ENCODE results near the gene ITGAD. TPM values are rescaled to one million over a fixed set of nuclear protein-coding genes. Genes with fewer than 3 reads are reported as not detected.

ITGAD gene
- total RNA-seq, 1 experiment from 2014 or later = not detected

DNA sequence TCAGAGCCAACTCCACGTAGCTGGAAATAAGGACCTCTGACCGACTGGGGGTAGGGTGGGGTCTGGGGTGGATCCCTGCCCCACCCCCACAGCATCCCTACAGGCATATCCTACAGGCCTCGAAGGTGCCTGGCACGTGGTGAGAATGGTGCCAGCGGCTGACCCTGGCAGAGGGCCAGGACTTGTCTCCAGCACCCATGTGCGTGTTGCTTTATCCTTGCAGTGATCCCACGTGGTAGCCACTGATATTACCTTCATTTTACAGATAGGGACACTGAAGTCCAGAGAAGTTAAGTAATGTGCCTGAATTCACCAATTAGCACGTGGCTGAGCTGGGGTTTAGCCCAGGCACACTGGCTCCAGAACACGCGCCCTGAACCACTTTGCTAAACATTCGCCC, 8.3 kb downstream of the ITGAD start:
- no peaks in the 10 kb centered on the region for H3K27me3 ChIP-seq (ENCODE audit: low read length)
- H3K36me3 ChIP-seq (ENCODE audit: low read depth, low read length) = no peaks in the 10 kb centered on the region
- H3K9me3 ChIP-seq (ENCODE audit: low read length) = no peaks in the 10 kb centered on the region
- H3K4me2 ChIP-seq (ENCODE audit: low read length) = no peak overlapping the region
- BruUV-seq (replicated peaks) = no TSS peak
- CTCF ChIA-PET = no interaction called here
- intact Hi-C loops (cut with micrococcal nuclease) = no loop called here
- no peak for DNase-seq
- POLR2A ChIA-PET (ENCODE audit: unreplicated experiment) = no interaction called here
- H3K27ac ChIP-seq (ENCODE audit: low read length) = no peak overlapping the region
- H3F3A ChIP-seq (ENCODE audit: low read length, unreplicated experiment) = no peaks in the 10 kb centered on the region
- H3K9me2 ChIP-seq (replicated peaks; ENCODE audit: low read length) = no peaks in the 10 kb centered on the region
- TF ChIP-seq EZH2phosphoT487 (IDR thresholded peaks at IDR 0.05; ENCODE audit: borderline replicate concordance, low read length) = no peak
- TF ChIP-seq, protein P1, sequence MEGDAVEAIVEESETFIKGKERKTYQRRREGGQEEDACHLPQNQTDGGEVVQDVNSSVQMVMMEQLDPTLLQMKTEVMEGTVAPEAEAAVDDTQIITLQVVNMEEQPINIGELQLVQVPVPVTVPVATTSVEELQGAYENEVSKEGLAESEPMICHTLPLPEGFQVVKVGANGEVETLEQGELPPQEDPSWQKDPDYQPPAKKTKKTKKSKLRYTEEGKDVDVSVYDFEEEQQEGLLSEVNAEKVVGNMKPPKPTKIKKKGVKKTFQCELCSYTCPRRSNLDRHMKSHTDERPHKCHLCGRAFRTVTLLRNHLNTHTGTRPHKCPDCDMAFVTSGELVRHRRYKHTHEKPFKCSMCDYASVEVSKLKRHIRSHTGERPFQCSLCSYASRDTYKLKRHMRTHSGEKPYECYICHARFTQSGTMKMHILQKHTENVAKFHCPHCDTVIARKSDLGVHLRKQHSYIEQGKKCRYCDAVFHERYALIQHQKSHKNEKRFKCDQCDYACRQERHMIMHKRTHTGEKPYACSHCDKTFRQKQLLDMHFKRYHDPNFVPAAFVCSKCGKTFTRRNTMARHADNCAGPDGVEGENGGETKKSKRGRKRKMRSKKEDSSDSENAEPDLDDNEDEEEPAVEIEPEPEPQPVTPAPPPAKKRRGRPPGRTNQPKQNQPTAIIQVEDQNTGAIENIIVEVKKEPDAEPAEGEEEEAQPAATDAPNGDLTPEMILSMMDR (conservative IDR thresholded peaks at IDR 0.05; ENCODE audit: low read depth, low read length) = no peak
- no peak for TF ChIP-seq EZH2 (IDR thresholded peaks at IDR 0.05; ENCODE audit: low read length, unreplicated experiment)
- H3K9ac ChIP-seq (ENCODE audit: low read length) = no peak overlapping the region
- no peaks in the 10 kb centered on the region for H4K20me1 ChIP-seq (ENCODE audit: low read length)
- H3K4me1 ChIP-seq (ENCODE audit: insufficient read depth, low read length) = no peaks in the 10 kb centered on the region; the same call in 1 of the 2 replicates
- H2AFZ ChIP-seq (ENCODE audit: low read length) = no peak overlapping the region
- peaks cover 7% of the 10 kb centered on the region; the same call in 1 of the 2 replicates for H3K79me2 ChIP-seq (ENCODE audit: low read length)
- ATAC-seq = no peak
- H3K4me3 ChIP-seq (ENCODE audit: low read length) = no peak overlapping the region

DNA sequence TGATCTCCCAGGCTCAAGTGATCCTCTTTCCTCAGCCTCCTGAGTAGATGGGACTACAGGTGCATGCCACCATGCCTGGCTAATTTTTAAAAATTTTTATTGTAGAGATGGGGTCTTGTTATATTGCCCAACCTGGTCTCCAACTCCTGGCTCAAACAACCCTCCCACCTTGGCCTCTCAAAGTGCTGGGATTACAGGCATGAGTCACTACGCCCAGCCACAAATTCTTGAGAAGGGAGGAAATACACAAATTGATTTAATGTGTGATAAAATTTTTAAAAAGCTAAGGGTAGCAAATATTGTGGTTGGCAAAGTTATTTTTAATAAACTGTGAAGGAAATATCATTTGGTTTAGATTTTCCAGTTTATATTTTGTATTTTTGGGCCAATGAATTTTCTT, 9.6 kb downstream of the ITGAD start:
- Histone ChIP-seq H3K4me2 (ENCODE audit: low read length) (no peak overlapping the region), H3K4me1 (ENCODE audit: insufficient read depth, low read length) (no peaks in the 10 kb centered on the region; the same call in 1 of the 2 replicates), H3K27ac (ENCODE audit: low read length) (no peak overlapping the region), H3K9ac (ENCODE audit: low read length) (no peak overlapping the region), H3F3A (ENCODE audit: low read length, unreplicated experiment) (no peaks in the 10 kb centered on the region), H4K20me1 (ENCODE audit: low read length) (no peaks in the 10 kb centered on the region), H3K9me3 (ENCODE audit: low read length) (no peaks in the 10 kb centered on the region), H3K4me3 (ENCODE audit: low read length) (no peak overlapping the region), H3K36me3 (ENCODE audit: low read depth, low read length) (no peaks in the 10 kb centered on the region), H2AFZ (ENCODE audit: low read length) (no peak overlapping the region), H3K27me3 (ENCODE audit: low read length) (no peaks in the 10 kb centered on the region), H3K9me2 (replicated peaks; ENCODE audit: low read length) (no peaks in the 10 kb centered on the region), H3K79me2 (ENCODE audit: low read length) (peaks cover 7% of the 10 kb centered on the region; the same call in 1 of the 2 replicates)
- DNase-seq = peak; percentile 43
- POLR2A ChIA-PET (ENCODE audit: unreplicated experiment) = no interaction called here
- intact Hi-C loops (cut with micrococcal nuclease) = no loop called here
- peak; percentile 38; the same call in 1 of the 2 replicates for ATAC-seq
- CTCF ChIA-PET = no interaction called here
- TF ChIP-seq EZH2phosphoT487 (IDR thresholded peaks at IDR 0.05; ENCODE audit: borderline replicate concordance, low read length) = no peak
- TF ChIP-seq, protein P1 (conservative IDR thresholded peaks at IDR 0.05; ENCODE audit: low read depth, low read length) = no peak
- no peak for TF ChIP-seq EZH2 (IDR thresholded peaks at IDR 0.05; ENCODE audit: low read length, unreplicated experiment)
- BruUV-seq (replicated peaks) = no TSS peak

DNA sequence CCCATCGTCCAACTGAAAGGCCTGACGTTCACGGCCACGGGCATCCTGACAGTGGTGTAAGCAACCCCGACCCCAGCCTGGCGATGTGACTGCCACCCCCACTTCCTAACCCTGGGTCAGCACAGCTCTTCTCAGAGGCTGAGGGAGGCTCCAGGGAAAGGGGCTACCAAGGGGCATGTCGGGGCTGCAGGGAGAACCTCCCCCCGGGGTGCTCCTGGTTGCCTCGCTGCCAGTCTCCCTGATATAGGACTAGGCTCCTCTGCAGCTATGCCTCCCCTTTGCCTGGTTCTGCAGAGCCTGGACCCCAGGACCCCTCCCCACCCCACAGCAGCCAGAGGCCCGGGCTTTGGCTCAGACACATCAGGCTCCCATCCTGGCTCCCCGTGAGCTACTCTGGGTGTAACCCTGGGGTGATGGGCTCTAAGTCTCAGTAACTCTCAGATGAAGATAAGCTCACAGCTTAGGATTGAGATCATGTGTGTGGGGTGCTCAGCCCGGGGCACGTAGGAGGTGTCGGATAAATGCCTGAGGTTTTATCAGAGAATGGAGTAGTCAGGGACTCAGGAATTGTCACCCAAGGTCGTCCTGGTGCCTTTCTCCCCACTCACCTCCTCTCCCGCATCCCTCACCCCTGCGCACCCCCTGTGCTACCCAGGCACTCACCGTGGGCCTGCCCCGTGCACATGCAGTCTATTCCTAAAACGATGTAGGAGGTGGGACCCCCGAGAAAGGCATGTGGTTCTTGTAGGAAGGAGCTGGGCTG, 10.6 kb downstream of the ITGAD start:
- ATAC-seq (no peak), DNase-seq (no peak)
- H3K27me3 ChIP-seq (ENCODE audit: low read length) = no peaks in the 10 kb centered on the region
- no peak overlapping the region for H2AFZ ChIP-seq (ENCODE audit: low read length)
- peak overlapping the region; percentile 63 for H3K4me2 ChIP-seq (ENCODE audit: low read length)
- H3K79me2 ChIP-seq (ENCODE audit: low read length) = peaks cover 7% of the 10 kb centered on the region; the same call in 1 of the 2 replicates
- CTCF ChIA-PET = no interaction called here
- no peaks in the 10 kb centered on the region for H3F3A ChIP-seq (ENCODE audit: low read length, unreplicated experiment)
- no TSS peak for BruUV-seq (replicated peaks)
- peak overlapping the region; percentile 62 for H3K4me3 ChIP-seq (ENCODE audit: low read length)
- H3K36me3 ChIP-seq (ENCODE audit: low read depth, low read length) = no peaks in the 10 kb centered on the region
- intact Hi-C loops (cut with micrococcal nuclease) = no loop called here
- no peaks in the 10 kb centered on the region; the same call in 1 of the 2 replicates for H3K4me1 ChIP-seq (ENCODE audit: insufficient read depth, low read length)
- peak overlapping the region; percentile 69 for H3K9ac ChIP-seq (ENCODE audit: low read length)
- POLR2A ChIA-PET (ENCODE audit: unreplicated experiment) = no interaction called here
- H4K20me1 ChIP-seq (ENCODE audit: low read length) = no peaks in the 10 kb centered on the region
- no peak for TF ChIP-seq EZH2phosphoT487 (IDR thresholded peaks at IDR 0.05; ENCODE audit: borderline replicate concordance, low read length)
- TF ChIP-seq EZH2 (IDR thresholded peaks at IDR 0.05; ENCODE audit: low read length, unreplicated experiment) = no peak
- TF ChIP-seq, protein P1 (conservative IDR thresholded peaks at IDR 0.05; ENCODE audit: low read depth, low read length) = no peak
- H3K9me2 ChIP-seq (replicated peaks; ENCODE audit: low read length) = no peaks in the 10 kb centered on the region
- no peaks in the 10 kb centered on the region for H3K9me3 ChIP-seq (ENCODE audit: low read length)
- no peak overlapping the region for H3K27ac ChIP-seq (ENCODE audit: low read length)

Data from PC-3 (cell line).